Endothelial cell of umbilical vein (primary cell): ENCODE measurements around the gene CDC25C. TPM values are rescaled to one million over a fixed set of nuclear protein-coding genes. Genes with fewer than 3 reads are reported as not detected.

Source experiments
- BruUV-seq: library from RNA; stranded (reverse); fragments of 400-500 nt; replicated peaks from 2 replicates; lab custom pipeline; 2021; lab: Mats Ljungman, UMichigan
- CTCF ChIA-PET: fragments of 300-600, 350-600 bp; sonication (Branson Sonifier 250); formaldehyde crosslinking; loops from one replicate; lab custom pipeline; 2021; ENCODE audit warnings: antibody characterized with exemption, inconsistent platforms; lab: Charles Lee
- POLR2A ChIA-PET: fragments of 300-600, 350-600 bp; sonication (Branson Sonifier 250); formaldehyde crosslinking; loops from one replicate; lab custom pipeline; 2021; ENCODE audit warnings: antibody characterized with exemption, inconsistent platforms; lab: Charles Lee
- DNase-seq: peaks from one replicate; pipeline ENCODE4 v3.0.0-alpha.2; 2011; ENCODE audit warnings: low read depth, low spot score
- FAIRE-seq: peaks from 2 replicates; lab custom pipeline; 2011; peaks lifted over from hg19 to GRCh38; lab: Jason Lieb, UNC
- H2AFZ ChIP-seq: 2 replicates; pipeline ENCODE4 v1.6.0; 2012; ENCODE audit warnings: low read depth, low read length, control low read depth, inconsistent platforms
- H3K27ac ChIP-seq: 2 replicates; pipeline ENCODE4 v1.5.1; 2011; ENCODE audit warnings: low read depth, mild to moderate bottlenecking, control low read depth, low read length, moderate library complexity; ENCODE audit not compliant: insufficient read depth
- H3K27me3 ChIP-seq, 2 experiments: 2 replicates each; pipeline versions ENCODE4 v1.6.0 to v1.6.1; 2011; ENCODE audit warnings: low read length in 2 of 2, mixed read lengths in 1 of 2; ENCODE audit not compliant: control insufficient read depth in 2 of 2, insufficient read depth in 2 of 2
- H3K36me3 ChIP-seq, 2 experiments: 2 replicates in 1 of 2; 3 replicates in 1 of 2; pipeline ENCODE4 v1.5.1; 2011; ENCODE audit warnings: low read length in 2 of 2, mild to moderate bottlenecking in 1 of 2, moderate library complexity in 1 of 2; ENCODE audit not compliant: control insufficient read depth in 2 of 2, insufficient read depth in 2 of 2; ENCODE audit errors: extremely low read depth in 1 of 2
- H3K4me1 ChIP-seq: 3 replicates; pipeline ENCODE4 v1.5.1; 2011; ENCODE audit warnings: mild to moderate bottlenecking, low read length; ENCODE audit not compliant: control insufficient read depth, insufficient read depth; ENCODE audit errors: extremely low read depth
- H3K4me2 ChIP-seq: 2 replicates; pipeline ENCODE4 v1.6.1; 2011; ENCODE audit warnings: low read length, control low read depth, mixed read lengths; ENCODE audit not compliant: insufficient read depth
- H3K4me3 ChIP-seq, 3 experiments: fragments of 200-600 bp in 1 of 3; sonication (generic), shearing (Covaris generic) in 1 of 3; replicated peaks in 1 of 3; 2 replicates each; pipeline ENCODE4 v1.5.1; 2011 to 2016; ENCODE audit warnings: control low read depth in 3 of 3, low read length in 3 of 3, mild to moderate bottlenecking in 2 of 3, inconsistent platforms in 1 of 3, low read depth in 1 of 3, moderate library complexity in 1 of 3; ENCODE audit not compliant: insufficient read depth in 1 of 3
- H3K79me2 ChIP-seq: 2 replicates; pipeline ENCODE4 v1.6.0; 2012; ENCODE audit warnings: low read length, inconsistent platforms; ENCODE audit not compliant: control insufficient read depth, insufficient read depth
- H3K9ac ChIP-seq: replicated peaks from 2 replicates; pipeline ENCODE3; 2011; ENCODE audit warnings: low read length, control low read depth; ENCODE audit not compliant: insufficient read depth; ENCODE audit errors: extremely low read depth
- H3K9me1 ChIP-seq: replicated peaks from 3 replicates; pipeline ENCODE4 v1.6.0; 2011; ENCODE audit warnings: mild to moderate bottlenecking, low read length; ENCODE audit not compliant: control insufficient read depth, insufficient read depth; ENCODE audit errors: extremely low read depth
- H3K9me3 ChIP-seq: replicated peaks from 2 replicates; pipeline ENCODE4 v1.5.1; 2012; ENCODE audit warnings: low read length, inconsistent platforms; ENCODE audit not compliant: control insufficient read depth, insufficient read depth
- H4K20me1 ChIP-seq: replicated peaks from 2 replicates; pipeline ENCODE3; 2011; ENCODE audit warnings: mild to moderate bottlenecking, low read length; ENCODE audit not compliant: control insufficient read depth, insufficient read depth; ENCODE audit errors: extremely low read depth
- CTCF ChIP-seq, 2 donors: IDR thresholded peaks; 1 replicate in 1 of 2; 2 replicates in 1 of 2; pipeline ENCODE4 v1.5.1; 2011; ENCODE audit warnings: low read length in 2 of 2, mild to moderate bottlenecking in 2 of 2, moderate library complexity in 2 of 2, control low read depth in 1 of 2, inconsistent platforms in 1 of 2, low read depth in 1 of 2; ENCODE audit not compliant: insufficient read depth in 1 of 2; ENCODE audit errors: extremely low read depth in 1 of 2
- EZH2 ChIP-seq: IDR thresholded peaks from 2 replicates; pipeline ENCODE4 v1.6.1; 2012; ENCODE audit warnings: borderline replicate concordance, low read depth, mild to moderate bottlenecking, moderate library complexity, low read length, inconsistent platforms; ENCODE audit not compliant: severe bottlenecking
- FOS ChIP-seq: IDR thresholded peaks from 2 replicates; pipeline ENCODE4 v1.6.1; 2011; ENCODE audit warnings: mild to moderate bottlenecking, low read length, moderate library complexity, borderline replicate concordance; ENCODE audit not compliant: insufficient read depth
- GATA2 ChIP-seq: IDR thresholded peaks from 2 replicates; pipeline ENCODE4 v1.7.0; 2011; ENCODE audit warnings: low read depth, mild to moderate bottlenecking, moderate library complexity, mixed read lengths, low read length; ENCODE audit not compliant: insufficient read length, insufficient read depth
- JUN ChIP-seq: IDR thresholded peaks from 2 replicates; pipeline ENCODE4 v1.6.1; 2011; ENCODE audit warnings: borderline replicate concordance, low read depth; ENCODE audit not compliant: insufficient read length, insufficient read depth
- MAX ChIP-seq: IDR thresholded peaks from 2 replicates; pipeline ENCODE4 v1.6.1; 2011; ENCODE audit not compliant: insufficient read depth, insufficient read length
- MYC ChIP-seq: IDR thresholded peaks from one replicate; pipeline ENCODE4 v1.6.1; 2011; ENCODE audit warnings: mild to moderate bottlenecking, low read depth, low read length
- POLR2A ChIP-seq: IDR thresholded peaks from 2 replicates; pipeline ENCODE4 v1.6.1; 2012; ENCODE audit warnings: low read depth, mild to moderate bottlenecking, control low read depth, low read length
- POLR2AphosphoS5 ChIP-seq: IDR thresholded peaks from 2 replicates; pipeline ENCODE4 v1.6.1; 2012; ENCODE audit warnings: low read depth, mild to moderate bottlenecking, control low read depth, low read length, moderate library complexity; ENCODE audit not compliant: insufficient read depth
- dilution Hi-C: fragments of 300-500 bp; cut with MboI; formaldehyde crosslinking; loops from one replicate; pipeline ENCODE4 v1.15.0; 2019; ENCODE audit warnings: low sequenced_read_pairs; ENCODE audit not compliant: extremely low pct_ligation_motif_present
- intact Hi-C: fragments of 100-400 bp; cut with micrococcal nuclease; formaldehyde crosslinking; loops from one replicate; pipeline ENCODE4 v1.10.0; 2022
- polyA plus RNA-seq, 4 experiments: library from polyadenylated mRNA; depleted of rRNA in 3 of 4; stranded (reverse) in 3 of 4; unstranded in 1 of 4; fragments of >200 nt; gene quantifications; 2 replicates each; pipeline versions ENCODE4 v1.2.1 to v1.2.3, GENCODE V29; 2011 to 2012; ENCODE audit warnings: missing spikeins in 1 of 4
- total RNA-seq: library from RNA; stranded (reverse); gene quantifications from 2 replicates; pipeline ENCODE4 v1.2.3, GENCODE V29; 2021

CDC25C gene
- total and polyA plus RNA-seq, 2 donors (not counting 3 experiments of a cell fraction or from before 2014, with no cell fraction given), result 8.1 to 13.6 TPM

- DNase-seq (no peak), FAIRE-seq (no peak)
- Histone ChIP-seq H3K4me1 (no peaks in the 10 kb centered on the region), H3K4me3 (no peak overlapping the region), H4K20me1 (no peaks in the 10 kb centered on the region), H3K27ac (no peak overlapping the region), H3K79me2 (no peaks in the 10 kb centered on the region), H3K9me1 (no peaks in the 10 kb centered on the region), H3K36me3 (no peaks in the 10 kb centered on the region), H3K4me2 (no peak overlapping the region), H2AFZ (no peak overlapping the region), H3K27me3 (peaks cover 0 to 8% of the 10 kb centered on the region in 2 experiments), H3K9me3 (no peaks in the 10 kb centered on the region), H3K9ac (no peak overlapping the region)
- POLR2A ChIA-PET, result no interaction called here
- dilution Hi-C loops, result no loop called here
- no TSS peak for BruUV-seq
- CTCF ChIA-PET, result interaction anchor here (0.9 to 1.4 kb wide), 4 partner anchors 9 to 22 kb away, joined by 3 to 4 read pairs (median 3); no protein-coding TSS in a partner anchor
- intact Hi-C loops, result no loop called here
- TF ChIP-seq FOS (no peak), MAX (no peak), MYC (no peak), POLR2AphosphoS5 (no peak), JUN (no peak), GATA2 (no peak), POLR2A (no peak), EZH2 (no peak), CTCF (IDR thresholded peaks at IDR 0.05; ENCODE audit: extremely low read depth in 1 of 2, insufficient read depth in 1 of 2, low read depth in 1 of 2, low read length in 2 of 2) (no peak)
These were observed 84.8 kb downstream of the CDC25C start for GRCh38 chr5:138246822-138247221.
